Brain microvascular endothelial cell (primary cell): ENCODE results near the gene TMEM134.
"Not testable (repeated sequence)": the region's sequence is repeated elsewhere in the genome, so short reads cannot be mapped to it uniquely, and the experiment has no call there.

Experiments used
- DNase-seq: peaks from one replicate; pipeline ENCODE4 v3.0.0-alpha.2; 2020
- H3K27ac ChIP-seq: fragments of 250-450 bp; sonication (Bioruptor Pico); 2 replicates; pipeline ENCODE4 v1.5.1; 2020; ENCODE audit warnings: mild to moderate bottlenecking, moderate library complexity
- H3K27me3 ChIP-seq: fragments of 250-450 bp; sonication (Bioruptor Pico); replicated peaks from 2 replicates; pipeline ENCODE4 v1.5.1; 2020; ENCODE audit warnings: mild to moderate bottlenecking
- H3K36me3 ChIP-seq: fragments of 250-450 bp; sonication (Bioruptor Pico); replicated peaks from 2 replicates; pipeline ENCODE4 v1.5.1; 2020; ENCODE audit warnings: mild to moderate bottlenecking
- H3K4me3 ChIP-seq: 2 replicates; pipeline ENCODE4 v1.5.1; 2011; ENCODE audit warnings: low read depth, mild to moderate bottlenecking, control low read depth, low read length, moderate library complexity
- CTCF ChIP-seq: IDR thresholded peaks from 2 replicates; pipeline ENCODE4 v1.5.1; 2011; ENCODE audit warnings: low read depth, mild to moderate bottlenecking, moderate library complexity, low read length, control low read depth, inconsistent platforms; ENCODE audit errors: missing control alignments
- in situ Hi-C: cut with HindIII; loops from 2 replicates; pipeline ENCODE4 v1.10.0; 2017; ENCODE audit warnings: low sequenced_read_pairs, low pct_ligation_motif_present

The TMEM134 gene

DNA sequence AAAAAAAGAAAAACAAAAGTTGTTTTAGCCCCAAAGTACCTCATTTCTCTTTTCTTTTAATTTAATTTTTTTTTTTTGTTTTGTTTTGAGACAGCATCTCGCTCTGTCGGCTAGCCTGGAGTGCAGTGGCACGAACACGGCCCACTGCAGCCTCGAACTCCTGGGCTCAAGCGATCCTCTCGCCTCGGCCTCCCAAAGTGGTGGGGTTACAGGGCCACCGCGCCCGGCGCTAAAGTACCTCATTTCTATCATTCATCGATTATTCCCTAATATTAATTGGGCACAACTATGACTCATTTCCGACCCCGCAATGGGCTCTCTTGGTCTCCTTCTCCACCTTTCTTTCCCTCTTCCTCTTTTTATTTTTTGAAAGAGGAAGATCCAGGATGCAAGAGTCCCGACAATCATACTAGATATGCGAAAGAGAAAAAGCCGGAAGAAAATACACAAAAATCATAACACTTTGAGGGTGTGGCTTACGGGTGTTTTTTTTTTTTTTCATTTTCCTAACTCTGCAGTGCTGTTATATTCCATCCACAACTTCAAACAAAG is 13.3 kb upstream of the TMEM134 start:
- no peaks in the 10 kb centered on the region for H3K27me3 ChIP-seq
- peak overlapping the region; percentile 53 for H3K4me3 ChIP-seq
- no peaks in the 10 kb centered on the region for H3K36me3 ChIP-seq
- in situ Hi-C loops, result no loop called here
- no peak for TF ChIP-seq CTCF
- peak overlapping the region; percentile 57 for H3K27ac ChIP-seq
- no peak for DNase-seq

DNA sequence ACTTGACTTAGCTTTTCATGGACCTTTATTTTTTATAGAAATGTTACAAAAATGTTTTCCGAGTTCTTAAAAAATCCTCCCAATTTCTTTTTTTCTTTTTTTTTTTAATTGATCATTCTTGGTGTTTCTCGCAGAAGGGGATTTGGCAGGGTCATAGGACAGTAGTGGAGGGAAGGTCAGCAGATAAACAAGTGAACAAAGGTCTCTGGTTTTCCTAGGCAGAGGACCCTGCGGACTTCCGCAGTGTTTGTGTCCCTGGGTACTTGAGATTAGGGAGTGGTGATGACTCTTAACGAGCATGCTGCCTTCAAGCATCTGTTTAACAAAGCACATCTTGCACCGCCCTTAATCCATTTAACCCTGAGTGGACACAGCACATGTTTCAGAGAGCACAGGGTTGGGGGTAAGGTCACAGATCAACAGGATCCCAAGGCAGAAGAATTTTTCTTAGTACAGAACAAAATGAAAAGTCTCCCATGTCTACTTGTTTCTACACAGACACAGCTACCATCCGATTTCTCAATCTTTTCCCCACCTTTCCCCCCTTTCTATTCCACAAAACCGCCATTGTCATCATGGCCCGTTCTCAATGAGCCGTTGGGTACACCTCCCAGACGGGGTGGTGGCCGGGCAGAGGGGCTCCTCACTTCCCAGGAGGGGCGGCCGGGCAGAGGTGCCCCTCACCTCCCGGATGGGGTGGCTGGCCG is 8.4 kb upstream of the TMEM134 start:
- H3K36me3 ChIP-seq, H3K27ac ChIP-seq, in situ Hi-C loops, H3K27me3 ChIP-seq, DNase-seq, H3K4me3 ChIP-seq: not testable (repeated sequence)

DNA sequence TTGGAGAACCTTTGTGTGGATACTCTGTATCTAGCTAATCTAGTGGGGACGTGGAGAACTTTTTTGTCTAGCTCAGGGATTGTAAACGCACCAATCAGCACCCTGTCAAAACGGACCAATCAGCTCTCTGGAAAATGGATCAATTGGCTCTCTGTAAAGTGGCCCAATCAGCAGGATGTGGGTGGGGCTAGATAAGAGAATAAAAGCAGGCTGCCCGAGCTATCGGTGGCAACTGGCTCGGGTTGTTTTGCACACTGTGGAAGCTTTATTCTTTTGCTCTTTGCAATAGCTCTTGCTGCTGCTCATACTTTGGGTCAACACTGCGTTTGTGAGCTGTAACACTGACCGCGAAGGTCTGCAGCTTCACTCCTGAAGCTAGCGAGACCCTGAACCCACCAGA is 7.6 kb upstream of the TMEM134 start:
- H3K27me3 ChIP-seq, H3K27ac ChIP-seq, DNase-seq, in situ Hi-C loops, H3K36me3 ChIP-seq, H3K4me3 ChIP-seq: not testable (repeated sequence)

DNA sequence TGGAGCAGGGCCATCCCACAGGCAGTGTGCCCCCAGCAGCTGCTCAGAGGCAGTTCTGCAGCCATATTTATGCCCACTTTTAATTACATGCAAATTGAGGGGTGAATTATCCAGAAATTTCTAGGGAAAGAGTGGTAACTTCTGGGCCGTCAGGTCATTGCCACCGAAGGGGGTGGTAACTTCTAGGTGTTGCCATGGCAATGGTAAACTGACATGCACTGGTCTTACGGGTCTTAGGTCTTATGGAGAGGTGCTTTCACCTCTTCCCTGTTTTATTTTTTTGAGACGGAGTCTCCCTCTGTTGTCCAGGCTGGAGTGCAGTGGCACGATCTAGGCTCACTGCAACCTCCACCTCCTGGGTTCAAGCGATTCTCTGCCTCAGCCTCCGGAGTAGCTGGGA is 3.8 kb upstream of the TMEM134 start:
- no peak for DNase-seq
- no peaks in the 10 kb centered on the region for H3K36me3 ChIP-seq
- H3K4me3 ChIP-seq, result no peak overlapping the region
- H3K27me3 ChIP-seq, result no peaks in the 10 kb centered on the region
- in situ Hi-C loops, result no loop called here
- no peak overlapping the region for H3K27ac ChIP-seq
- TF ChIP-seq CTCF, result no peak

DNA sequence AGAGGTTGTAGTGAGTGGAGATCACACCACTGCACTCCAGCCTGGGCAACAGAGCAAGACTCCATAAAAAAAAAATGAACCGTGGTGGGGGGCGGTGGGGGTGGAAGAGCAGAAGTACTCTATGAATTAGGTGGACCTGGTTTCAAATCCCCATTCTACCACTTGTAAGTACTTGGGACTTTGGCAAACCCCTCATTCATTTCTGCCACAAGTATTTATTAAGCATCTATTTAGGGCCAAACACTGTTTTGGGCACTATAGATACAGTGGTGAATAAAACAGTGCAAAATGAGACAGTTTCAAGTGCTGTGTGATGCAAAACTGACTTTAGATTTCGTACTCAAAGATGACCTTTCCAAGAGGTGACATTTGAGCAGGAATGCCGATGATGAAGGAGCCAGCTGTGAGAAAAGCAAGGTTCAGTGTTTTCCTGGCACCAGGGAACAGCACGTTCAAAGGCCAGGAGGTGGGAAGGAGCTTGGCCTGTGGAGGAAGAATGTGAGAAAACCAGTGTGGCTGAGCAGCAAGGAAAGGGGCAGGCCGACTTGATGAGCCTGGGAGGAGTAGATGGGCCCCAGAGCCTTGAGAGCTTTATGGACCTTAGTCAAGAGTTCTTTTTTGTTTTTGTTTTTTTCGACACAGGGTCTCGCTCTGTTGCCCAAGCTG is 1.4 kb upstream of the TMEM134 start:
- H3K4me3 ChIP-seq, result no peak overlapping the region
- no peak for TF ChIP-seq CTCF
- no peak overlapping the region for H3K27ac ChIP-seq
- in situ Hi-C loops, result no loop called here
- no peaks in the 10 kb centered on the region for H3K36me3 ChIP-seq
- no peaks in the 10 kb centered on the region for H3K27me3 ChIP-seq
- DNase-seq, result no peak

GRCh38 chr11:67469508-67469811 is 409 bp upstream of the TMEM134 start:
- DNase-seq, result no peak
- in situ Hi-C loops, result no loop called here
- H3K27me3 ChIP-seq, result no peaks in the 10 kb centered on the region
- H3K36me3 ChIP-seq, result no peaks in the 10 kb centered on the region
- peak overlapping the region; percentile 67 for H3K4me3 ChIP-seq
- no peak for TF ChIP-seq CTCF
- H3K27ac ChIP-seq, result peak overlapping the region; percentile 72

DNA sequence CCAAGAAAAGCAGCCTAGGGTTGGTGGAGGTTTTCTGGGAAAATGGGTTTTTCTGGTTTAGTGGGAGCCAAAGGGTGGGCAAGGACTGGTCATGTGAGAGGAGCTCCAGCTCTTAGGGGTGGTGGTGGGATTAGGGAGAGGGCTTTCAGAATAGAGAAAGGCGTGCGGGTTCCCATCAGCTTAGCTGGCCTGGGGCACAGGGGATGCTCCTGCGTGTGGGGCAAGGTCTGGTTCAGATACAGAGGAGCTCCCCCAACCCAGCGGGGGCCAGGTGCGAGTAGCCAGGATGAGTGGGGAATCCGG is 644 bp downstream of the TMEM134 start:
- no peak for TF ChIP-seq CTCF
- no peak for DNase-seq
- in situ Hi-C loops, result no loop called here

More for the DNA sequence above, 644 bp downstream of the TMEM134 start:
- no peaks in the 10 kb centered on the region for H3K27me3 ChIP-seq
- H3K36me3 ChIP-seq, result no peaks in the 10 kb centered on the region
- H3K4me3 ChIP-seq, result peak overlapping the region; percentile 73
- H3K27ac ChIP-seq, result no peak overlapping the region
